CD4-positive, alpha-beta memory T cell (primary cell): ENCODE results near the gene PREB. TPM values are rescaled to one million over a fixed set of nuclear protein-coding genes. Genes with fewer than 3 reads are reported as not detected.

ENCODE experiments used
- CTCF ChIA-PET: fragments of 350-600 bp; sonication (Branson Sonifier 250); formaldehyde crosslinking; loops from one replicate; lab custom pipeline; 2021; ENCODE audit warnings: inconsistent platforms; ENCODE audit not compliant: partially characterized antibody; lab: Charles Lee
- POLR2A ChIA-PET: fragments of 350-600 bp; sonication (Branson Sonifier 250); formaldehyde crosslinking; loops from one replicate; lab custom pipeline; 2021; ENCODE audit not compliant: partially characterized antibody; lab: Charles Lee
- DNase-seq, 5 donors: peaks; one replicate each; pipeline versions ENCODE4 v3.0.0 to v3.0.0-alpha.2; 2020 to 2022; ENCODE audit warnings: mixed read lengths in 1 of 5
- H3K27ac ChIP-seq: one replicate; pipeline ENCODE4 v1.7.0; 2013; ENCODE audit warnings: low read depth, low read length
- H3K27me3 ChIP-seq: 2 replicates; pipeline ENCODE4 v1.7.0; 2013; ENCODE audit warnings: mild to moderate bottlenecking, low read length, moderate library complexity; ENCODE audit not compliant: insufficient read depth
- H3K36me3 ChIP-seq: 2 replicates; pipeline ENCODE4 v1.7.0; 2013; ENCODE audit warnings: mild to moderate bottlenecking, low read length, moderate library complexity; ENCODE audit not compliant: insufficient read depth
- H3K4me1 ChIP-seq: 2 replicates; pipeline ENCODE4 v1.7.0; 2013; ENCODE audit warnings: mild to moderate bottlenecking, low read length, moderate library complexity; ENCODE audit not compliant: insufficient read depth
- H3K4me3 ChIP-seq, 2 donors: one replicate each; pipeline ENCODE4 v1.7.0; 2013; ENCODE audit warnings: low read length in 2 of 2, mild to moderate bottlenecking in 1 of 2
- H3K9me3 ChIP-seq, 2 donors: one replicate each; pipeline ENCODE4 v1.7.0; 2013; ENCODE audit warnings: low read length in 2 of 2, control low read depth in 1 of 2; ENCODE audit not compliant: control insufficient read depth in 1 of 2
- H3K27ac Mint-ChIP-seq, 7 donors: one replicate each; pipeline ENCODE4 v1.8.0; 2020 to 2021; ENCODE audit warnings: mixed read lengths in 7 of 7, mild to moderate bottlenecking in 6 of 7, inconsistent platforms in 3 of 7, moderate library complexity in 3 of 7
- H3K27me3 Mint-ChIP-seq, 2 donors: one replicate each; pipeline ENCODE4 v1.8.0; 2020 to 2021; ENCODE audit warnings: mixed read lengths in 2 of 2
- H3K36me3 Mint-ChIP-seq, 2 donors: one replicate each; pipeline ENCODE4 v1.8.0; 2020 to 2021; ENCODE audit warnings: mixed read lengths in 2 of 2, inconsistent platforms in 1 of 2, mild to moderate bottlenecking in 1 of 2
- H3K4me1 Mint-ChIP-seq, 4 donors: one replicate each; pipeline ENCODE4 v1.8.0; 2020 to 2021; ENCODE audit warnings: mixed read lengths in 4 of 4, mild to moderate bottlenecking in 1 of 4
- H3K4me3 Mint-ChIP-seq, 8 donors: one replicate each; pipeline ENCODE4 v1.8.0; 2020 to 2021; ENCODE audit warnings: mixed read lengths in 8 of 8, mild to moderate bottlenecking in 7 of 8, moderate library complexity in 6 of 8, inconsistent platforms in 3 of 8
- H3K9me3 Mint-ChIP-seq, 8 donors: one replicate each; pipeline ENCODE4 v1.8.0; 2020 to 2021; ENCODE audit warnings: mixed read lengths in 8 of 8, mild to moderate bottlenecking in 5 of 8, inconsistent platforms in 3 of 8, moderate library complexity in 1 of 8
- intact Hi-C: fragments of 100-400 bp; cut with micrococcal nuclease; formaldehyde crosslinking; loops from one replicate; pipeline ENCODE4 v1.15.1; 2023
- polyA plus RNA-seq, 2 donors: library from polyadenylated mRNA; unstranded; fragments of 300-500 nt; fragmentation: Illumina TruSeq; gene quantifications; one replicate each; pipeline ENCODE4 v1.2.3, GENCODE V29; 2021
- total RNA-seq, 2 experiments: library from RNA; stranded (reverse); gene quantifications; one replicate each; pipeline ENCODE4 v1.2.3, GENCODE V29; 2021

Gene PREB
- total and polyA plus RNA-seq, 4 experiments from 2014 or later: 64.5 to 74.2 (median 65.4) TPM

DNA sequence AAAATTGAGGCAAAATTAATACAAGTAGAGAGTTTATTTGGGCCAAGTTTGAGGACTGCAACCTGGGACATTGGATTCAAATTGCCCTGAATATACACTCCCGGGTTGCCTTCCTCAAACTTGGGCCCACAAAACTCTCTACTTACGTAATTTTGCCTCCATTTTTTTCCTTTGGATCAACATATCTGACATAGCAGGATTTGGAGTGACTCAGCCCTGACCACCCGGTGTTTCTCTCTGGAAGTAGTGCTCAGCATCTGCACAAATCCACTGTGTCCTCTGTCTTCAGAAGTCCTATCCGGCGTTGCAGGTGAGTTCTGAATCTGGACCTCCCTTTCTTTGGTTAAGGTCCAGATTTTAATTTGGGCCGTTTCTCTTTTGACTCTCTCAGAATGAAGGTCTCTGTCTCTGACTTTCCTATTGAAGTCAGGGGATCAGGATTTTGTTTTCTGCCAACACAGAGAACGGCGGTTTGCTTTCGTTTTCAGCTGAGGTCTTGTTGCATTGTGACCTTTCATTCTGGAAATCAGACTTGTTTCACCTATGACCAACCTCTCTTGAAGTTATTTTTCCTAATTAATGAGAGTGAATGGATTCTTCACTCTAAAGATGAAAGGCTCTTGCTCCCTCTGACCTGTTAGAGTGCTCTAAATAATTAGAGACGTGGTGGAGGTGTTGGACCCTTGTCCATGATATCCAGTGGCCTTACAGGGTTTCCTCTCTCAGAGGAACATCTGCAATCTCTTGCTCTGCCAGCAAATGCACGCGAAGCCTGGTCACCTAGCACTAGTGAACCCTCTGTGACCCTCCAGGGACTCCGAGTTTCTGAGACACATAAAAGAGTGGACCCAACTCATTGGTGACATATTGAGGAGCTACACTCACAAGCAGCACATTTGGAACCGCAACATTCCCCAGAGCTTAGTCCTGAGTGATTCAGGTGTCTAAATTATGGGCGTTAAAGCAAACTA lies 28.0 kb upstream of the PREB start:
- Mint-ChIP-seq H3K36me3 (no peaks in the 10 kb centered on the region), H3K27me3 (peaks cover 0 to 7% of the 10 kb centered on the region in 2 donors), H3K9me3 (no peaks in the 10 kb centered on the region), H3K4me3 (no peak overlapping the region), H3K4me1 (peaks cover 0 to 4% (median under 1%) of the 10 kb centered on the region in 4 donors), H3K27ac (no peak overlapping the region)
- DNase-seq: no peak
- intact Hi-C loops: no loop called here
- ChIA-PET CTCF (interaction anchor here (0.6 kb wide), 1 partner anchor 74 kb away, joined by 4 read pairs; no protein-coding TSS in a partner anchor), POLR2A (no interaction called here)
- no peak overlapping the region for H3K4me3 ChIP-seq
- H3K36me3 ChIP-seq: no peaks in the 10 kb centered on the region
- H3K9me3 ChIP-seq: no peaks in the 10 kb centered on the region
- H3K4me1 ChIP-seq: no peaks in the 10 kb centered on the region
- H3K27me3 ChIP-seq: no peaks in the 10 kb centered on the region
- no peak overlapping the region for H3K27ac ChIP-seq

GRCh38 chr2:27160191-27160590 lies 25.8 kb upstream of the PREB start:
- DNase-seq: no peak
- intact Hi-C loops: no loop called here
- Mint-ChIP-seq H3K27me3 (peaks cover 0 to 7% of the 10 kb centered on the region in 2 donors), H3K9me3 (no peaks in the 10 kb centered on the region), H3K36me3 (no peaks in the 10 kb centered on the region), H3K4me3 (no peak overlapping the region), H3K27ac (no peak overlapping the region), H3K4me1 (no peaks in the 10 kb centered on the region)
- no peak overlapping the region for H3K4me3 ChIP-seq
- no peaks in the 10 kb centered on the region for H3K27me3 ChIP-seq
- POLR2A ChIA-PET: no interaction called here
- CTCF ChIA-PET: interaction anchor here (1.3 to 3.0 kb wide), 2 partner anchors 9 to 10 kb away, joined by 3 to 13 read pairs; no protein-coding TSS in a partner anchor
- no peaks in the 10 kb centered on the region for H3K9me3 ChIP-seq
- H3K27ac ChIP-seq: no peak overlapping the region
- no peaks in the 10 kb centered on the region for H3K36me3 ChIP-seq
- no peaks in the 10 kb centered on the region for H3K4me1 ChIP-seq

GRCh38 chr2:27159271-27159670 lies 24.8 kb upstream of the PREB start:
- Histone ChIP-seq H3K36me3 (no peaks in the 10 kb centered on the region), H3K4me1 (no peaks in the 10 kb centered on the region), H3K27ac (no peak overlapping the region), H3K4me3 (no peak overlapping the region), H3K9me3 (no peaks in the 10 kb centered on the region), H3K27me3 (no peaks in the 10 kb centered on the region)
- Mint-ChIP-seq H3K27me3 (peaks cover 0 to 7% of the 10 kb centered on the region in 2 donors), H3K4me3 (no peak overlapping the region), H3K36me3 (no peaks in the 10 kb centered on the region), H3K4me1 (no peaks in the 10 kb centered on the region), H3K9me3 (no peaks in the 10 kb centered on the region), H3K27ac (no peak overlapping the region)
- ChIA-PET CTCF (interaction anchor here (3.0 kb wide), 1 partner anchor 11 kb away, joined by 13 read pairs; no protein-coding TSS in a partner anchor), POLR2A (no interaction called here)
- DNase-seq: no peak
- intact Hi-C loops: no loop called here

DNA sequence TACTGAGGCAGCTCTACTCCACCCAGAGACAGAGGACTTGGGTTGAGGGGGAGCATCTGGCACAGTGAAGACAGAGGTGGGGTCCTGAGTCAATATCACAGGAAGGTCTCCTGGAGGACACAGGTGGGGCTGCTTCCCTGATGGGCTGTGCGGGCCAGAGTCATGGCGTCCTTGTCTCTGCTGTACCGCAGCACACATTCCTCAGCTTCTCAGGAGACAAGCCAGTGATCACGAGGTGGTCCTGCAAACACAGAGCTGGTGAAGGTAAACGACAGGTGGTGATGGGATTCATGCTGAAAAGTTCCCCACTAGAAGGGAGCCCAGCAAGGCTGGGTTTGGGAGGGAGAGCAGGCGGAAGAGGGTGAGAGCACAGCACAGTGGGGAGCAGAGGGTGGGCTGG lies 24.0 kb upstream of the PREB start:
- no peak for DNase-seq
- Histone ChIP-seq H3K27ac (no peak overlapping the region), H3K36me3 (no peaks in the 10 kb centered on the region), H3K27me3 (no peaks in the 10 kb centered on the region), H3K9me3 (no peaks in the 10 kb centered on the region), H3K4me1 (no peaks in the 10 kb centered on the region), H3K4me3 (no peak overlapping the region)
- Mint-ChIP-seq H3K4me3 (no peak overlapping the region), H3K27me3 (peaks cover 0 to 7% of the 10 kb centered on the region in 2 donors), H3K9me3 (no peaks in the 10 kb centered on the region), H3K4me1 (no peaks in the 10 kb centered on the region), H3K27ac (no peak overlapping the region), H3K36me3 (no peaks in the 10 kb centered on the region)
- POLR2A ChIA-PET: no interaction called here
- CTCF ChIA-PET: interaction anchor here (3.0 kb wide), 1 partner anchor 12 kb away, joined by 13 read pairs; no protein-coding TSS in a partner anchor
- intact Hi-C loops: no loop called here

GRCh38 chr2:27155069-27155520 lies 20.7 kb upstream of the PREB start:
- ChIA-PET POLR2A (no interaction called here), CTCF (interaction anchor here (0.7 to 1.6 kb wide), 2 partner anchors 15 to 31 kb away, joined by 3 to 9 read pairs; partner anchors contain the start of gene ABHD1)
- no peak overlapping the region for H3K4me3 Mint-ChIP-seq
- Histone ChIP-seq H3K4me3 (no peak overlapping the region), H3K27ac (no peak overlapping the region), H3K27me3 (no peaks in the 10 kb centered on the region), H3K36me3 (no peaks in the 10 kb centered on the region), H3K9me3 (no peaks in the 10 kb centered on the region), H3K4me1 (no peaks in the 10 kb centered on the region)
- no peaks in the 10 kb centered on the region for H3K9me3 Mint-ChIP-seq
- no peaks in the 10 kb centered on the region for H3K4me1 Mint-ChIP-seq
- no peak for DNase-seq
- no peak overlapping the region for H3K27ac Mint-ChIP-seq
- H3K27me3 Mint-ChIP-seq: peaks cover 0 to 6% of the 10 kb centered on the region in 2 donors
- intact Hi-C loops: no loop called here
- no peaks in the 10 kb centered on the region for H3K36me3 Mint-ChIP-seq

DNA sequence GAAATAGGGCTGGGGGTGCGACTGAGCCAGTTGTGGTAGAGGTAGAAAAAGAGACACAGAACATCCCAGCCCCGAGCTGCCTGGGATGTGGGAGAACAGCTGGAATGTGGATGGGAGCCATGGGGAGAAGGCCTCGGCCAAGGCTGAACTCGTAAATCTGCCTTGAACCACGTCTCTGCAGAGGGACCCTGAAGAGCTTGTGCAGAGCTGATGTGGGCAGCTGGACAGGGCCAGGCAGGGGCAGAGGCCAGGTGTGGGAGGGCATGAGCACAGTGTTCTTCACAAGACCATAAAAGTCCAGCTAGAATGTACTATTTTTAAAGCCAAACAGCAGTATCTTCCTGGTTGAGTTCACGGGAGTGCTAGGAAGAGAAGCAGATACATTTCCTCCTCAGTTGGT lies 20.1 kb upstream of the PREB start:
- CTCF ChIA-PET: interaction anchor here (0.7 to 1.6 kb wide), 2 partner anchors 16 to 31 kb away, joined by 3 to 9 read pairs; partner anchors contain the start of gene ABHD1
- peak overlapping the region in 1 of 7 donors; percentile 56 for H3K27ac Mint-ChIP-seq
- no peaks in the 10 kb centered on the region for H3K36me3 Mint-ChIP-seq
- H3K4me1 Mint-ChIP-seq: no peaks in the 10 kb centered on the region
- H3K9me3 Mint-ChIP-seq: no peaks in the 10 kb centered on the region
- no peak overlapping the region for H3K4me3 Mint-ChIP-seq
- no peak overlapping the region for H3K4me3 ChIP-seq
- peaks cover 0 to 5% of the 10 kb centered on the region in 2 donors for H3K27me3 Mint-ChIP-seq
- POLR2A ChIA-PET: no interaction called here
- H3K27me3 ChIP-seq: no peaks in the 10 kb centered on the region
- no peak overlapping the region for H3K27ac ChIP-seq
- intact Hi-C loops: no loop called here
- no peaks in the 10 kb centered on the region for H3K4me1 ChIP-seq
- DNase-seq: no peak
- H3K36me3 ChIP-seq: no peaks in the 10 kb centered on the region
- no peaks in the 10 kb centered on the region for H3K9me3 ChIP-seq

DNA sequence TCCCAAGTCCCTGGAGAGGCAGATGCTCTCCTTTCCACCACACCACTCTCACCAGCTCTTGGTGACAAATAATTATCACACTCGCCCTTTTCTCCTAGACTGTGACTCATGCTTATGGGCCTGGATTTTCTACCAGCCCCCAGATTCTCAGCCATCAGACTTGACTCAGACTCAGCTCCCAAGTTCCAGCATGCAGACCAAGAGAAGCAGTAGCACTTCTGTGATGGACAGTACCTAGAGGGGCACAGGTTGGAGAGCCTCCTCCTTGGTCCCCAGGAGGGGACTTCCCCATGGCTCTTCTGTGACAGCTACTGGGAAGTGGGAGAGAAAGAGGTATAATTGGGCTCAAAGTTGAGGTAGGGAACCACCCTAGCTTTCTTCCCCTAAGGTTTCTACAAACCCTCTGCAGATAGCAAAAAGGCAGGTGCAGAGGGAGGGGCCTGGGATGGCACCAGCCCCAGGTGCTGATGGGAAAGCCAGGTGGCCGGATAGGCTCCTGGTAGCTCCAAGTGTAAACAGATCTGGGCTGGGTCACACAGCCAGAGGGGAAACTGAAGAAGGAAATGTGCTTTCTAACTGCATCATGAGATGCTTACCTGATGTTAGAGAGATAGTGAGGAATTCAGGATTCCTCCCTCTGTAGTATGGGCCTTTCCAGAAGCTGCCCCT lies 18.5 kb upstream of the PREB start:
- Mint-ChIP-seq H3K9me3 (no peaks in the 10 kb centered on the region), H3K27ac (peak overlapping the region in 1 of 7 donors; percentile 19), H3K4me1 (no peaks in the 10 kb centered on the region), H3K27me3 (peaks cover under 1 to 6% of the 10 kb centered on the region in 2 donors), H3K36me3 (no peaks in the 10 kb centered on the region), H3K4me3 (no peak overlapping the region)
- intact Hi-C loops: no loop called here
- H3K4me3 ChIP-seq: no peak overlapping the region
- H3K9me3 ChIP-seq: no peaks in the 10 kb centered on the region
- no peaks in the 10 kb centered on the region for H3K27me3 ChIP-seq
- H3K27ac ChIP-seq: no peak overlapping the region
- CTCF ChIA-PET: interaction anchor here (1.4 kb wide), 1 partner anchor 19 kb away, joined by 3 read pairs; no protein-coding TSS in a partner anchor
- POLR2A ChIA-PET: no interaction called here
- no peaks in the 10 kb centered on the region for H3K36me3 ChIP-seq
- DNase-seq: no peak
- no peaks in the 10 kb centered on the region for H3K4me1 ChIP-seq
